ENCODE measurements around the gene FAM216A. TPM values are rescaled to one million over a fixed set of nuclear protein-coding genes. Genes with fewer than 3 reads are reported as not detected.
A peak's percentile ranks its signal among the peaks of the same experiment; 100 is the strongest.
"Not testable (repeated sequence)": the region's sequence is repeated elsewhere in the genome, so short reads cannot be mapped to it uniquely, and the experiment has no call there.

The FAM216A gene, protein sequence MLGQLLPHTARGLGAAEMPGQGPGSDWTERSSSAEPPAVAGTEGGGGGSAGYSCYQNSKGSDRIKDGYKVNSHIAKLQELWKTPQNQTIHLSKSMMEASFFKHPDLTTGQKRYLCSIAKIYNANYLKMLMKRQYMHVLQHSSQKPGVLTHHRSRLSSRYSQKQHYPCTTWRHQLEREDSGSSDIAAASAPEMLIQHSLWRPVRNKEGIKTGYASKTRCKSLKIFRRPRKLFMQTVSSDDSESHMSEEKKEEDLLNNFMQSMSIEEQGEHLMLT
- 10 to 100 TPM; 21.6 to 22.3 TPM for total RNA-seq
- polyA plus RNA-seq, result 10 to 100 TPM in 2 of 3 donors, 1 to 10 TPM in 1; 9.3 to 15.4 (median 11.1) TPM
- total RNA-seq, result 10.0 to 52.5 (median 21.0) reads per million in 6 experiments

DNA sequence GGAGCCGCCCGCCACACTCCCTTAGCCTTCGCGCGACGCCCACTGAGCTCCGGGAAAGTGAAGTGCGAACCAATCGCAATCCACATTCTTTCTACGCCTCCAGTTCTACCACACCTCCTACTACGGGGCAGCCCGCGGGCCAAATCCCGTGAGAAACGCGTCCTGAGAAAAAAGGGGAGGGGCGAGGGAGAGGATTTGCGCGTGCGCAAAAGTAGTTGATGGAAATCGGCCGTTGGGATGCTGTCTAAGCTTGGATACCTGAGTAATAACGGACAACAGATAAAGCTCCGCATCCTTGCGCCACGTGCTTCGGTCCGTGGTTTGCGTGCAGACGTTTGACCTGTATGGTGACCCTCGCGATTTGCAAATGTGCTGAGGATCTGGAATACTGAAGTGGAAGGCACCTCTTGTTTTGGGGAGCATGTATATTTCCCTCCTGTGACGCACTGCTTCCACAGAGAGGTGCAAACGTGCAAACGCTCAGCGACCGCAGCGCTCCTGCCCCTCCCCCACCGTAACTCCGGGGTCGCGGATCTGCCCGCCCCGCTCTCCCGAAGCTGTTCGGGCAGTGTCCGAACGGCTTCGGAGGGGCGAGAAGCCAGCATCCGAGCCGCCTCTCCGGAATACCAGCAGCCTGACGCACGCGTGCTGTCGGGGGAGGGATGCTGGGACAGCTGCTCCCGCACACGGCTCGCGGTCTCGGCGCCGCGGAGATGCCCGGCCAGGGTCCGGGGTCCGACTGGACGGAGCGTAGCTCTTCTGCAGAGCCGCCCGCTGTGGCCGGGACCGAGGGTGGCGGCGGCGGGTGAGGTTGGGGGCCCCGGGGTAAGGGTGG lies at the start of gene FAM216A, which contains the start of gene GPN3:
TSS of gene FAM216A (plus strand) at position 632 of the 835 bp plus-strand sequence. CDS start at position 663, 31 bp downstream.
TSS of gene GPN3 (minus strand) at position 44 of the 835 bp plus-strand sequence. CDS start 54 bp downstream, outside the sequence.
- H3K4me1 Mint-ChIP-seq, result peaks cover 14 to 45% (median 43%) of the 10 kb centered on the region in 4 donors
- POLR2A ChIA-PET, result interaction anchor here (0.5 to 4.2 kb wide), 28 partner anchors 9 to 1218 kb away, joined by 3 to 55 read pairs (median 4); partner anchors contain the start of genes ACAD10, ARPC3, ATP2A2 and BRAP
- H3K27ac Mint-ChIP-seq, result peak within 1 kb of the TSS; percentile 94 to 99 (median 96)
- DNase-seq (peak; percentile 85 to 99 (median 95)), ATAC-seq (peak; percentile 85 to 86)
- peaks cover 0 to 14% (median 0%) of the 10 kb centered on the region in 3 donors for H3K36me3 Mint-ChIP-seq
- no peaks in the 10 kb centered on the region for H3K9me3 Mint-ChIP-seq
- no peaks in the 10 kb centered on the region for H3K27me3 Mint-ChIP-seq
- H3K4me3 Mint-ChIP-seq, result peak within 1 kb of the TSS; percentile 87 to 100 (median 99)

DNA sequence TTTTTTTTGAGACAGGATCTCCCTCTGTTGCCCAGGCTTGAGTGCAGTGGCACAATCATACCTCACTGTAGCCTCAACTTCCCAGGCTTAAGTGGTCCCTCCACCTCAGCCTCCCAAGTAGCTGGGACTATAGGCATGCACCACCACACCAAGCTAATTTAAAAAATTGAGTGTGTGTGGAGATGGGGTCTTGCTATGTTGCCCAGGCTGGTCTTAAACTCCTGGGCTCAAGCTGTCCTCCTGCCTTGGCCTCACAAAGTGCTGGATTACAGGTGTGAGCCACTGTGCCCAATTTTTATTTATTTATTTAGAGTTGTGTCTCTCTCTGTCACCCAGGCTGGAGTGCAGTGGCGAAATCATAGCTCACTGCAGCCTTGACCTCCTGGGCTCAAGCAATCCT lies 48.0 kb upstream of the FAM216A start:
- ATAC-seq, H3K4me1 Mint-ChIP-seq, H3K27ac Mint-ChIP-seq, H3K9me3 Mint-ChIP-seq, H3K4me3 Mint-ChIP-seq, POLR2A ChIA-PET, DNase-seq, H3K36me3 Mint-ChIP-seq, H3K27me3 Mint-ChIP-seq: not testable (repeated sequence)

DNA sequence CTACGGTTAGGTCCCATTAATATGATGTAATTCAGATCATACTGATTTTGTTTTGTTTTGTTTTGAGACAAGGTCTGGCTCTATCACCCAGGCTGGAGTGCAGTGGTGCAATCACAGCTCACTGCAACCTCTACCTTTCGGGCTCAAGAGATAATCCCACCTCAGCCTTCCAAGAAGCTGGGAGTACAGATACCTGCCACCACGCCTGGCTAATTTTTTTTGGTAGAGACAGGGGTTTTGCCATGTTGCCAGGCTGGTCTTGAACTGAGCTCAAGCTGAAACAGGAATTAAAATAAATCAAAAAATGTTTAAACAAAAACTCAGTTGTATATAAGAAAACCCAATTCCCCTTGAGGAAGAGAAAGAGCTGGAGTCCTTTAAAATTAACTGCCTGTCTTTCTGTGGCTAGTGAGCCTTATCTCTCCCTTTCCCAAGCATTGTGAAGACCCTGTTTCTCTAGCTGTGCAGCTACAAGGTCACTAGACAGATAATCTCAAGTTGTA lies 47.4 kb upstream of the FAM216A start:
- DNase-seq, result no peak
- POLR2A ChIA-PET, result no interaction called here
- peak overlapping the region in 1 of 10 donors; percentile 5 for H3K27ac Mint-ChIP-seq

DNA sequence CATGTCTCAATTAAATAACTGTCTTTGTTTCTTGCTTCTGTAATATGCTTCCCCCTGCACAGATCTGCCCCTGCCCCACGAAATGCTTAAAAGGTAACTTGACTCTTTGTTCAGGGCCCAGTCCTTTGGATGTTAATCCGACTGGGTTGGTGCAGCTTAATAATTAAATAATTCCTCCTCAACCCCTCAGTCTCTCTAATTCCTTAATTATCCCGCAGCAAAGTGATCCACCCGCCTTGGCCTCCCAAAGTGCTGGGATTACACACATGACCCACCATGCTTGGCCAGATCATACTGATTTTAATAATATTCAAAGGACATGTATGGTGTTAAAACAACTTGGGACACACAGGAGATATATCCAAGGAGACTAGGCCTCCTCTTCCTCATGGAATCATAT lies 46.9 kb upstream of the FAM216A start:
- no peak for DNase-seq
- H3K27ac Mint-ChIP-seq, result peak overlapping the region in 1 of 10 donors; percentile 5
- POLR2A ChIA-PET, result no interaction called here
- ATAC-seq, result no peak
- H3K36me3 Mint-ChIP-seq, result no peaks in the 10 kb centered on the region
- no peaks in the 10 kb centered on the region for H3K9me3 Mint-ChIP-seq
- peaks cover 0 to 8% (median 0%) of the 10 kb centered on the region in 4 donors for H3K4me1 Mint-ChIP-seq
- peaks cover 0 to 2% (median 0%) of the 10 kb centered on the region in 5 donors for H3K27me3 Mint-ChIP-seq
- no peak overlapping the region for H3K4me3 Mint-ChIP-seq

More for the DNA sequence above, 47.4 kb upstream of the FAM216A start:
- H3K4me1 Mint-ChIP-seq, result peaks cover 0 to 8% (median 0%) of the 10 kb centered on the region in 4 donors
- no peaks in the 10 kb centered on the region for H3K9me3 Mint-ChIP-seq
- ATAC-seq, result no peak
- H3K36me3 Mint-ChIP-seq, result no peaks in the 10 kb centered on the region
- no peak overlapping the region for H3K4me3 Mint-ChIP-seq
- peaks cover 0 to 2% (median 0%) of the 10 kb centered on the region in 5 donors for H3K27me3 Mint-ChIP-seq

DNA sequence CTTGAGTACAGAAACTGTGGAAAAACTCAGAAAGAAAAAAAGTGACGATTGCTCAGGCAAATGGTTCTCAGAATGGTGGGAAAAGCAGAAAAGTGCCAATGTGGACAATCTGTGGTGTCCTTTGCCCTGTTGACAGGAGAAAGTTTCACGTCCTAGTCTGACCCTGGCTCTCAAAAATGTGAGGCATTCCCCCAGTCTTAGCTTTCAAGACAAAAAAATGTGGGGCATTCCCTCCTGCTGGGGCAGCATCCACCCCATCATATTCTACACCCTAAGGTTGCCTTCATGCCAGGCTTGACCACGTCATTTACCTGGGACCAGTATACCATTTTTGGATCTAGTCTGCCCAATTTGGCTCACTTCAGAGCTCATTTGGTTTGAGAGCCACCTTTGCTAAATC lies 44.4 kb upstream of the FAM216A start:
- H3K27me3 Mint-ChIP-seq, result peaks cover 0 to 2% (median 0%) of the 10 kb centered on the region in 5 donors
- POLR2A ChIA-PET, result interaction anchor here (0.9 kb wide), 1 partner anchor 21 kb away, joined by 3 read pairs; the partner anchor contains the start of gene ANAPC7
- no peak overlapping the region for H3K4me3 Mint-ChIP-seq
- ATAC-seq, result no peak
- H3K9me3 Mint-ChIP-seq, result no peaks in the 10 kb centered on the region
- no peak for DNase-seq
- H3K4me1 Mint-ChIP-seq, result no peaks in the 10 kb centered on the region
- H3K36me3 Mint-ChIP-seq, result no peaks in the 10 kb centered on the region
- no peak overlapping the region for H3K27ac Mint-ChIP-seq

DNA sequence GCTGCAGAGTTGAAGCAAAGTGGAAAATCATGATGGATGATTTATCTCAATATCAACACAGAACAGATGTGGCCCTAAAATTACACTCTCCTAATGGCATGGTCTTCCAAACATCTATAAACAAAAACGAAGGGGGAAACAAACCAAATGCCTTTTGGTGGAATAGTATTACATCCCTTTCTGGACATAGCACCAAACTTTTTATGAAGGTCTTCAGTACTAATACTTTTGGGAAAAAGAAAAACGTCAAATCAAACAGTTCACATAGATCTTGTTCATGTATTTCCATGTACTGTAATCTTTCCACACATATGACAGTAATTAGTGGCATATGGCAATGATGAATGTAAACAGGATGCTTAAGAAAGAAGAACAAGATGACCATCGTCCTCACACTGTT lies 42.2 kb upstream of the FAM216A start:
- H3K4me3 Mint-ChIP-seq, result no peak overlapping the region
- no peak overlapping the region for H3K27ac Mint-ChIP-seq
- no peaks in the 10 kb centered on the region for H3K27me3 Mint-ChIP-seq
- DNase-seq (no peak), ATAC-seq (no peak)
- no peaks in the 10 kb centered on the region for H3K9me3 Mint-ChIP-seq
- POLR2A ChIA-PET, result interaction anchor here (0.7 kb wide), 1 partner anchor 327 kb away, joined by 3 read pairs; no protein-coding TSS in a partner anchor
- no peaks in the 10 kb centered on the region for H3K36me3 Mint-ChIP-seq
- H3K4me1 Mint-ChIP-seq, result peaks cover 0 to 2% (median under 1%) of the 10 kb centered on the region in 4 donors

DNA sequence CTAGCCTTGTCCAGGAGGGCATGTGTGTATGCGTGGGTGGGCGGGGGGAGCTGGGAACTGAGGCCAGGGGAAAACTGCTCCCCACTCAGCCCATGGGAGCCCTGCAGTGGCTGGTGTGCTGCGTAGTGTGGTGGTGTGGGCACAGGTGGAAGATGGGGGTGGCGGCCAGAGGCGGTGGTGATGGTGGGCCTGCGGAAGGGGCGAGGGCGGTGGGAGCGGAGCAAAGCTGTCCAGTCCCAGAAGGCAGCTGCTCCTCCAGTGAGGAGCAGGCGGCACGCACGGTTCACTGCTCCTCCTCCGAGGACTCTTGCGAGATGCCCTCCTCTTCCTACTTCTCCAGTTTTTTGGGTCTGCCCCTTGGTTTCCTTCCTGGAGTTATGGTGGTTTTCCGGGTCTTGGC lies 39.0 kb upstream of the FAM216A start:
- H3K27ac Mint-ChIP-seq, H3K36me3 Mint-ChIP-seq, H3K27me3 Mint-ChIP-seq, H3K4me1 Mint-ChIP-seq, H3K4me3 Mint-ChIP-seq, DNase-seq, H3K9me3 Mint-ChIP-seq, POLR2A ChIA-PET, ATAC-seq: not testable (repeated sequence)

DNA sequence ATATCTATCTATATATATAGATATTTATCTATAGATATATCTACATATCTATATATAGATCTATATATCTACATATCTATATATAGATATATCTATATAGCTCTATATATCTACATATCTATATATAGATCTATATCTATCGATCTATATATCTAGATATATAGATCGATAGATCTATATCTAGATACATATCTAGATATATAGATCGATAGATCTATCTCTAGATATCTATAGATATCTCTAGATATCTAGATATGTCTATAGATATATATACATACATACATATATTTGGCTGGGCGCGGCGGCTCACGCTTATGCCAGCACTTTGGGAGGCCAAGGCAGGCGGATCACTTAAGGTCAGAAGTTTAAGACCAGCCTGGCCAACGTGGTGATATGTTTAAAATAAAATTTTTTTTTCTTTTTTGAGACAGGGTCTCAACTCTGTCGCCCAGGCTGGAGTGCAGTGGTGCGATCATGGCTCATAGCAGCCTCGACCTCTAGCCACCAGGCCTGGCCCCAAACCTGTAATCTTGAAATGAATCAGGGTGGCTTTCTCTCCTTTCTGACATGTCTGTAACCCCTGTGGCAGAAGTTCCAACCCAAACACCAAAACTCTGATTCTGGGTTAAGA lies 36.6 kb upstream of the FAM216A start:
- H3K9me3 Mint-ChIP-seq, result no peaks in the 10 kb centered on the region
- POLR2A ChIA-PET, result interaction anchor here (0.6 to 1.8 kb wide), 11 partner anchors 18 to 455 kb away, joined by 3 to 24 read pairs (median 4); partner anchors contain the start of genes ARPC3, FAM216A, GPN3 and HVCN1
- no peaks in the 10 kb centered on the region for H3K27me3 Mint-ChIP-seq
- peaks cover 0 to 30% (median 5%) of the 10 kb centered on the region in 3 donors for H3K36me3 Mint-ChIP-seq
- peaks cover 0 to 5% (median 1%) of the 10 kb centered on the region in 4 donors for H3K4me1 Mint-ChIP-seq
- no peak for DNase-seq
- H3K4me3 Mint-ChIP-seq, result peak overlapping the region in 1 of 10 donors; percentile 100
- H3K27ac Mint-ChIP-seq, result peak overlapping the region in 4 of 10 donors; percentile 34 to 99 (median 68)
- ATAC-seq, result no peak

DNA sequence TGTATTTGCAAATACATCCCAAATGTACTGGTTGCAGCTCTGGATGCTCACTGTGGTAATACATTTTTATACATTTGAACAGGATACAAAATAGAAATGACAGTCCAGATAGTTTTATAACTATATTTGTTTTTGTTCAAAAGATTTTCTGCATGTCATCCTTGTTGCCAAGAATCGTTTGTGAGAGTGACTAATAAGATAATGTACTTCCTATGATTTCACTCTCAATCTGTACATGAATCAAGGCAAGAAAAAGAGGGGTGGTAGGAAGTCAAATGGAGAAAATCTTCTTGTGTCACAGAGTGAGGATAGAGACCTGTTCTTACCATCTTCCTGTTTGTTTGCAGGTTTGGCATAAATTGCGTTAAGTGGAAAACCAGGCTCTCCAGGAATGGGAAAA lies 32.4 kb upstream of the FAM216A start:
- peaks cover 0 to 5% (median 1%) of the 10 kb centered on the region in 4 donors for H3K4me1 Mint-ChIP-seq
- no peaks in the 10 kb centered on the region for H3K9me3 Mint-ChIP-seq
- POLR2A ChIA-PET, result no interaction called here
- no peak overlapping the region for H3K4me3 Mint-ChIP-seq
- H3K27ac Mint-ChIP-seq, result no peak overlapping the region
- DNase-seq, result no peak
- no peak for ATAC-seq
- H3K36me3 Mint-ChIP-seq, result peaks cover 0 to 64% (median 5%) of the 10 kb centered on the region in 3 donors
- H3K27me3 Mint-ChIP-seq, result no peaks in the 10 kb centered on the region

DNA sequence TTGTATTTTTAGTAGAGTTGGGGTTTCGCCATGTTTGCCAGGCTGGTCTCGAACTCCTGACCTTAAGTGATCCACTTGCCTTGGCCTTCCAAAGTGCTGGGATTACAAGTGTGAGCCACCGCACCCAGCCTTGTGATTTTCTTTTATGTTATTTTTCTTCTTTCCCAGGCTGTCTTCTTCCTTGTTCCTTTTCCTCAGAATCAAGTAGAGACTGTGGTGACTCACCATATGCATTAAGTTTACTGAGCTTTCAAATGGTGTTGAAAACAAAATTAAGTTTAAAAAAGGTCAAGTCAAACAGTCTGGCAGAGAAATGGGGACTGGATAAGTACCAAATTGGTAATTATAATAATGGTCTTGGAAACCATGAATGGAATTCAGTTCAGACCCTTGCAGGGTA lies 24.2 kb upstream of the FAM216A start:
- POLR2A ChIA-PET, result interaction anchor here (0.6 kb wide), 1 partner anchor 76 kb away, joined by 6 read pairs; no protein-coding TSS in a partner anchor
- H3K4me3 Mint-ChIP-seq, result no peak overlapping the region

DNA sequence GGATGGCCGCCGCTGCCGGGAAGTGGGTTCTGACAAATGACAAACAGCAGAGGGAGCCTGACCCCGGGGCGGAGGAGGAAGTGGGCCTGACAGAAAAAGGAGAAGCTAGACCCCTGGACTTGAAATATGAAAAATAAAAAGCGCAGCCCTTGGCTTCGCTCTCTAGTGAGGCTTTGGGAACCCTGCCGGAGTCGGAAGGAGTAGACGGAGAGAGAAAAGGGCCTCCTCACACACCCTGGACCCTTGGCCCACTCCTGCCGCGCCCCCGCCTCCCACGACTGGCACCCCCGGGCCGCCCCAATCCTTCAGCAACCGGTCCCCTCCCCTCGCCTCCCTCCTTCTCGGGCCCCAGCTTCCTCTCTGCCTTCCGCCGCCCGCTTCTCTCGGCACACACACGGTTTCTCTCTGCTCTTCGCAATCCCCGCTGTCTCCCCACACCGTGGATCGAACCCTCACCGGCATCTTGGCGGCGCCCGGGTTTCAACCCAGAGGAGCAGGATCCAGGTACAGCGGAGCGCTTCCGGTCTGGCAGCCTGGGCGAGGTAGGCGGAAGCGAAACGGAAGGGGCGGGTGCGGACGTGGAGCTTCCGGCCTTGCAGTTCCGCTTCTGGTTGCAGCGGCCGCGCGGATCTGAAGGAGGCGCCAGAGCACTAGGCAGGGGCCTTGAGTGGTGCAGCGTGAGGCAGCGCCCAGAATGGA lies 18.7 kb upstream of the FAM216A start, which contains the start of gene ARPC3:
TSS of gene ARPC3 (minus strand) at position 539 of the 699 bp plus-strand sequence. CDS start at position 462, 77 bp downstream.
- Mint-ChIP-seq H3K4me3 (peak within 1 kb of the TSS; percentile 98 to 100 (median 100)), H3K27me3 (no peaks in the 10 kb centered on the region), H3K36me3 (peaks cover 4 to 48% (median 12%) of the 10 kb centered on the region in 3 donors), H3K4me1 (peaks cover 22 to 50% (median 41%) of the 10 kb centered on the region in 4 donors), H3K27ac (peak within 1 kb of the TSS; percentile 98 to 100 (median 99)), H3K9me3 (no peaks in the 10 kb centered on the region)
- POLR2A ChIA-PET, result interaction anchor here (0.6 to 3.3 kb wide), 28 partner anchors 9 to 1660 kb away, joined by 3 to 55 read pairs (median 5); partner anchors contain the start of genes ANAPC7, ATP2A2, FAM216A and GPN3
- peak; percentile 93 to 94 for ATAC-seq
- peak; percentile 91 to 97 (median 94) for DNase-seq

More for the DNA sequence above, 24.2 kb upstream of the FAM216A start:
- Mint-ChIP-seq H3K9me3 (no peaks in the 10 kb centered on the region), H3K4me1 (peaks cover 17 to 42% (median 33%) of the 10 kb centered on the region in 4 donors), H3K36me3 (peaks cover 5 to 74% (median 11%) of the 10 kb centered on the region in 3 donors), H3K27me3 (no peaks in the 10 kb centered on the region), H3K27ac (peak overlapping the region in 2 of 10 donors; percentile 48 to 60)
- no peak for ATAC-seq
- no peak for DNase-seq
